Astrocyte (in vitro differentiated cells and primary cell): ENCODE results near the gene PRKCH. TPM values are rescaled to one million over a fixed set of nuclear protein-coding genes. Genes with fewer than 3 reads are reported as not detected.

Source experiments
- DNase-seq: peaks from one replicate; pipeline ENCODE4 v3.0.0-alpha.2; 2010; ENCODE audit warnings: low read depth
- FAIRE-seq: peaks from 2 replicates; lab custom pipeline; 2011; peaks lifted over from hg19 to GRCh38; lab: Jason Lieb, UNC
- H2AFZ ChIP-seq: 2 replicates; pipeline ENCODE4 v1.6.0; 2012; ENCODE audit warnings: low read depth, low read length, inconsistent platforms
- H3K27ac ChIP-seq: 2 replicates; pipeline ENCODE4 v1.5.1; 2011; ENCODE audit warnings: low read depth, low read length, inconsistent platforms
- H3K27me3 ChIP-seq: 2 replicates; pipeline ENCODE4 v1.6.0; 2011; ENCODE audit warnings: low read length, inconsistent platforms; ENCODE audit not compliant: insufficient read depth
- H3K36me3 ChIP-seq: 2 replicates; pipeline ENCODE4 v1.5.1; 2011; ENCODE audit warnings: low read length, inconsistent platforms; ENCODE audit not compliant: insufficient read depth
- H3K4me1 ChIP-seq: 2 replicates; pipeline ENCODE4 v1.5.1; 2011; ENCODE audit warnings: low read length, inconsistent platforms; ENCODE audit not compliant: insufficient read depth
- H3K4me2 ChIP-seq: 2 replicates; pipeline ENCODE4 v1.6.0; 2012; ENCODE audit warnings: low read length, inconsistent platforms
- H3K4me3 ChIP-seq: 2 replicates; pipeline ENCODE4 v1.5.1; 2011; ENCODE audit warnings: low read depth, mild to moderate bottlenecking, low read length, inconsistent platforms; ENCODE audit not compliant: insufficient read depth
- H3K79me2 ChIP-seq: 2 replicates; pipeline ENCODE4 v1.6.0; 2012; ENCODE audit warnings: mild to moderate bottlenecking, low read length, inconsistent platforms; ENCODE audit not compliant: insufficient read depth
- H3K9ac ChIP-seq: 2 replicates; pipeline ENCODE4 v1.6.0; 2012; ENCODE audit warnings: mild to moderate bottlenecking, low read length, inconsistent platforms
- H3K9me3 ChIP-seq: 2 replicates; pipeline ENCODE4 v1.5.1; 2012; ENCODE audit warnings: low read depth, mild to moderate bottlenecking, low read length, inconsistent platforms; ENCODE audit not compliant: insufficient read depth
- H4K20me1 ChIP-seq: 2 replicates; pipeline ENCODE4 v1.6.0; 2012; ENCODE audit warnings: low read length, inconsistent platforms; ENCODE audit not compliant: insufficient read depth
- H3K27ac Mint-ChIP-seq: one replicate; pipeline ENCODE4 v1.8.0; 2021; ENCODE audit warnings: mild to moderate bottlenecking, mixed read lengths; ENCODE audit not compliant: unreplicated experiment
- H3K27me3 Mint-ChIP-seq: one replicate; pipeline ENCODE4 v1.8.0; 2021; ENCODE audit warnings: low read depth, mixed read lengths; ENCODE audit not compliant: unreplicated experiment
- H3K36me3 Mint-ChIP-seq: one replicate; pipeline ENCODE4 v1.8.0; 2021; ENCODE audit warnings: low read depth, mixed read lengths; ENCODE audit not compliant: unreplicated experiment
- H3K4me1 Mint-ChIP-seq: one replicate; pipeline ENCODE4 v1.8.0; 2021; ENCODE audit warnings: low read depth, mixed read lengths; ENCODE audit not compliant: unreplicated experiment
- H3K4me3 Mint-ChIP-seq: one replicate; pipeline ENCODE4 v1.8.0; 2021; ENCODE audit warnings: mild to moderate bottlenecking, moderate library complexity, mixed read lengths; ENCODE audit not compliant: unreplicated experiment
- H3K9me3 Mint-ChIP-seq: one replicate; pipeline ENCODE4 v1.8.0; 2021; ENCODE audit warnings: mild to moderate bottlenecking, mixed read lengths; ENCODE audit not compliant: unreplicated experiment
- CTCF ChIP-seq: IDR thresholded peaks from 2 replicates; pipeline ENCODE4 v1.5.1; 2011; ENCODE audit warnings: low read depth, mild to moderate bottlenecking, inconsistent platforms, low read length, moderate library complexity; ENCODE audit not compliant: insufficient read depth
- EZH2 ChIP-seq: IDR thresholded peaks from 2 replicates; pipeline ENCODE4 v1.6.1; 2012; ENCODE audit warnings: mild to moderate bottlenecking, low read length, inconsistent platforms; ENCODE audit not compliant: insufficient read depth
- total RNA-seq: library from RNA; stranded (reverse); gene quantifications from 2 replicates; pipeline ENCODE4 v1.2.1, GENCODE V29; 2021

The PRKCH gene
- total RNA-seq, 1 donor from 2014 or later, result 6.0 TPM

- H2AFZ ChIP-seq, result no peak overlapping the region
- DNase-seq (no peak), FAIRE-seq (no peak)
- no peaks in the 10 kb centered on the region for H3K36me3 ChIP-seq
- Mint-ChIP-seq H3K27me3 (no peaks in the 10 kb centered on the region), H3K27ac (no peak overlapping the region), H3K36me3 (no peaks in the 10 kb centered on the region), H3K4me1 (peaks cover 12% of the 10 kb centered on the region), H3K9me3 (peaks cover 6% of the 10 kb centered on the region), H3K4me3 (no peak overlapping the region)
- no peaks in the 10 kb centered on the region for H4K20me1 ChIP-seq
- no peaks in the 10 kb centered on the region for H3K4me1 ChIP-seq
- H3K79me2 ChIP-seq, result no peaks in the 10 kb centered on the region
- H3K9me3 ChIP-seq, result no peaks in the 10 kb centered on the region
- TF ChIP-seq EZH2 (no peak), CTCF (no peak)
- no peak overlapping the region for H3K27ac ChIP-seq
- no peak overlapping the region for H3K4me3 ChIP-seq
- H3K4me2 ChIP-seq, result no peak overlapping the region
- H3K9ac ChIP-seq, result no peak overlapping the region
- no peaks in the 10 kb centered on the region for H3K27me3 ChIP-seq
These were observed 23.7 kb downstream of the PRKCH start for GRCh38 chr14:61345151-61345482.

GRCh38 chr14:61346221-61346620, 24.8 kb downstream of the PRKCH start:
- H3K4me3 ChIP-seq, result no peak overlapping the region
- no peak overlapping the region for H2AFZ ChIP-seq
- Mint-ChIP-seq H3K4me1 (peaks cover 12% of the 10 kb centered on the region), H3K27ac (no peak overlapping the region), H3K27me3 (no peaks in the 10 kb centered on the region), H3K36me3 (no peaks in the 10 kb centered on the region), H3K4me3 (no peak overlapping the region), H3K9me3 (peaks cover 4% of the 10 kb centered on the region)
- FAIRE-seq (no peak), DNase-seq (no peak)
- no peak overlapping the region for H3K4me2 ChIP-seq
- H3K4me1 ChIP-seq, result no peaks in the 10 kb centered on the region
- H3K36me3 ChIP-seq, result no peaks in the 10 kb centered on the region
- no peaks in the 10 kb centered on the region for H4K20me1 ChIP-seq
- TF ChIP-seq CTCF, result no peak
- no peak for TF ChIP-seq EZH2
- H3K27me3 ChIP-seq, result no peaks in the 10 kb centered on the region
- H3K9me3 ChIP-seq, result no peaks in the 10 kb centered on the region
- no peaks in the 10 kb centered on the region for H3K79me2 ChIP-seq
- H3K27ac ChIP-seq, result no peak overlapping the region
- H3K9ac ChIP-seq, result no peak overlapping the region

- H3K4me3 Mint-ChIP-seq, result no peak overlapping the region
- no peak overlapping the region for H3K4me3 ChIP-seq
- no peaks in the 10 kb centered on the region for H4K20me1 ChIP-seq
- H3K9ac ChIP-seq, result no peak overlapping the region
- no peaks in the 10 kb centered on the region for H3K4me1 ChIP-seq
- H3K36me3 Mint-ChIP-seq, result no peaks in the 10 kb centered on the region
- H3K36me3 ChIP-seq, result no peaks in the 10 kb centered on the region
- H3K9me3 ChIP-seq, result no peaks in the 10 kb centered on the region
- H3K9me3 Mint-ChIP-seq, result peaks cover 4% of the 10 kb centered on the region
- H3K4me2 ChIP-seq, result no peak overlapping the region
- H3K79me2 ChIP-seq, result no peaks in the 10 kb centered on the region
- DNase-seq (no peak), FAIRE-seq (no peak)
- H3K27me3 Mint-ChIP-seq, result no peaks in the 10 kb centered on the region
- TF ChIP-seq EZH2 (no peak), CTCF (no peak)
- no peak overlapping the region for H3K27ac Mint-ChIP-seq
- H3K27ac ChIP-seq, result no peak overlapping the region
- no peak overlapping the region for H2AFZ ChIP-seq
- H3K27me3 ChIP-seq, result no peaks in the 10 kb centered on the region
- H3K4me1 Mint-ChIP-seq, result peaks cover 12% of the 10 kb centered on the region
These were observed 25.4 kb downstream of the PRKCH start for GRCh38 chr14:61346793-61347192.
